ENCODE results near the gene CCDC167.

CCDC167 gene

GRCh38 chr6:37433657-37434271 is 65.9 kb downstream of the CCDC167 start:
- Histone ChIP-seq H3K4me2 (ENCODE audit: low read length) (peak overlapping the region; percentile 90), H3K36me3 (ENCODE audit: control insufficient read depth, insufficient read depth, low read length) (no peaks in the 10 kb centered on the region), H3K4me1 (peaks cover 7% of the 10 kb centered on the region), H3K9me3 (ENCODE audit: control insufficient read depth, low read length) (no peaks in the 10 kb centered on the region), H3K27me3 (ENCODE audit: control insufficient read depth, insufficient read depth, low read length) (no peaks in the 10 kb centered on the region), H3K79me2 (peaks cover 4% of the 10 kb centered on the region), H2AFZ (peak overlapping the region; percentile 99), H3K27ac (peak overlapping the region; percentile 86), H3K9ac (peak overlapping the region; percentile 94), H3K4me3 (ENCODE audit: low read depth, low read length) (peak overlapping the region; percentile 78)
- no peak for TF ChIP-seq CTCF (IDR thresholded peaks at IDR 0.05)
